Urinary bladder (tissue), 4 donors: Measurements from ENCODE around the gene TTC8. TPM values are rescaled to one million over a fixed set of nuclear protein-coding genes. Genes with fewer than 3 reads are reported as not detected.
"Not testable (repeated sequence)": the region's sequence is repeated elsewhere in the genome, so short reads cannot be mapped to it uniquely, and the experiment has no call there.

Experiments used
- DNase-seq: peaks from one replicate; pipeline ENCODE4 v3.0.0-alpha.2; 2015; ENCODE audit errors: extremely low spot score
- H3K27ac ChIP-seq: one replicate; pipeline ENCODE4 v1.5.1; 2013; ENCODE audit warnings: low read depth, mild to moderate bottlenecking, moderate library complexity
- H3K36me3 ChIP-seq: one replicate; pipeline ENCODE4 v1.6.1; 2013; ENCODE audit warnings: mild to moderate bottlenecking, moderate library complexity; ENCODE audit not compliant: insufficient read depth
- H3K4me1 ChIP-seq: one replicate; pipeline ENCODE4 v1.6.1; 2013; ENCODE audit warnings: mild to moderate bottlenecking, moderate library complexity; ENCODE audit not compliant: insufficient read depth
- H3K4me3 ChIP-seq: one replicate; pipeline ENCODE4 v1.5.1; 2013; ENCODE audit warnings: low read depth, low read length
- WGBS: extraction: QIAGEN DNeasy Blood & Tissue Kit; methylation state at CpG from one replicate; pipeline ENCODE4 v1.1.7; 2013; 5-methylcytosine and 5-hydroxymethylcytosine counted together
- polyA plus RNA-seq: library from polyadenylated mRNA; stranded (reverse); fragments of 200-250 nt; gene quantifications from one replicate; pipeline ENCODE4 v1.2.3, GENCODE V29; 2013
- total RNA-seq: library from RNA; depleted of rRNA; stranded (reverse); fragments of >200 nt; gene quantifications from one replicate; pipeline ENCODE4 v1.2.3, GENCODE V29; 2014
- donor health status: healthy with polysubstance abuse.
- donor health status: healthy.

TTC8 gene
- total and polyA plus RNA-seq, 2 donors, result 23.2 to 35.8 TPM

DNA sequence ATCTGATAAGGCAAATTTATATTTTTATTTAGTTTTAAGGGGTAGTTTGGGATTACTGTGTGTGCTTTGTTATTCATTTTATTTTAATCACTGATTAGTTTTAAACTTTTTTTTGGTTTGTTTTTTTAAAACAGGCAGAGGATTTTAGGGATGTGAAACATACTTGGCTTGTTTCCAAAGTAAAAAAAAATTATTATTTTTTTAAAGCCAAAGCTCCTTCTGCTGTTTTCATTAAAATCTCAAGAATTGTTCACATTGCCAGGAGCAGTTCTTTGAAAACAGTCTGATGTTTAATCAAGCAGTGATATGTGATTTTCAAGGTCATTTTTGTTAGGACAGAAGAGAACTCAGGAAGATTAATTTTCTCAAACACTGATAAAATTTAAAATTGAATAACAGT is 11.2 kb downstream of the TTC8 start:
- Histone ChIP-seq H3K27ac (no peak overlapping the region), H3K4me1 (no peaks in the 10 kb centered on the region), H3K4me3 (no peak overlapping the region), H3K36me3 (peaks cover 1% of the 10 kb centered on the region)
- DNase-seq, result no peak

DNA sequence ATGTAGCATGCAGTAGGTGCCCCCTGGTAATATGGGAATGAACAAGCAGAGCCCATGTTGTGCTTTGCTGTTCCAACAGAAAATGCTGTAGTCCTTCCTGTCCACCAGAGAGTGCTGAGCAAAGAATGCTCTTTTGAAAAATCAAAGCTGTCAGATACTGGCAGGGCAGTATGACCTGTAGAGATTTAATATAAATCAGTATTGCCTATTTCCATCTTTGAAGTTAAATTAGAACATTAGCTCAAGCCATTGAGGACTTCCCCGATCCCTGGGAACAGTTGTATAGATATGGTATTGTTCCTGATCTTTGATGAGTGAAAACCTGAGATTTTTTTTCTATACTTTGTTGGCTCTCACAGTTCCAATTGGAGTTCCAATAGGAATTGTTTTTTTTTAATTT is 13.0 kb downstream of the TTC8 start:
- Histone ChIP-seq H3K4me3 (no peak overlapping the region), H3K27ac (no peak overlapping the region), H3K4me1 (no peaks in the 10 kb centered on the region), H3K36me3 (no peaks in the 10 kb centered on the region)
- WGBS, result 99% methylated on average over 1 of the region's 1 CpG
- no peak for DNase-seq

DNA sequence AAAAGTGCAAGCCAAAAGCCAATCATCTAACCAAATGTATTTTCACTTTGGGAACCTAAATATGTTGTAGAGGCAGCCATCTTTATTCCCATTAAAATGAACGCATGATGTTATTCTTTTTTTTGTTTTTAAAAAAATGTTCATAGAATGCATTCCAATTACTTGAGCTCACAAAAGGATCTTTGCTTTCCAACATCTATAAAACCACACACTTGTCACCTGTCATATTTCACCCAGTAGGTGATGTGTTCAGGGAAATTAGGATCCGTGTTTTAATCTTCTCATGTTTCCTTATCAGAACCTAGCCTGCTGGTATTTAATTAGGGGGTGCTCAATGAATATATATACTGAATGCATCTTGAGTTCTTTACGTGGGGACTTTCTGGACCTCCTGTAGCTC is 13.6 kb downstream of the TTC8 start:
- H3K4me3 ChIP-seq, result no peak overlapping the region
- DNase-seq, result no peak
- no peaks in the 10 kb centered on the region for H3K4me1 ChIP-seq
- no peaks in the 10 kb centered on the region for H3K36me3 ChIP-seq
- WGBS, result 91% methylated on average over 3 of the region's 3 CpGs
- no peak overlapping the region for H3K27ac ChIP-seq

DNA sequence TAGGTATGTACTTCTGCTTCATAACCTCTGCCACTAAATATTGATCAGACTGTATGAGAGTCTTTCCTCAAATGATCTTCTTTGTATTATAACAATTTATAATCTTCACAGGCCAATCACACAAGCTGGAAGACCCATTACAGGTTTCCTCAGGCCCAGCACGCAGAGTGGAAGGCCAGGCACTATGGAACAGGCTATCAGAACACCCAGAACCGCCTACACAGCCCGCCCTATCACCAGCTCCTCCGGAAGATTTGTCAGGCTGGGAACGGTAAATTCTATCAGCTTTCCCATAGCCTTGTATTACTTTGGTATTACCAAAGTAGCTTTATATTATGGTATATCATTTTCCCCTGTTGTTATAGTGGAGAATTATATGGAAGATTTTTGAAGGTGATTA is 16.5 kb downstream of the TTC8 start:
- no peak overlapping the region for H3K4me3 ChIP-seq
- WGBS, result 94% methylated on average over 5 of the region's 5 CpGs

DNA sequence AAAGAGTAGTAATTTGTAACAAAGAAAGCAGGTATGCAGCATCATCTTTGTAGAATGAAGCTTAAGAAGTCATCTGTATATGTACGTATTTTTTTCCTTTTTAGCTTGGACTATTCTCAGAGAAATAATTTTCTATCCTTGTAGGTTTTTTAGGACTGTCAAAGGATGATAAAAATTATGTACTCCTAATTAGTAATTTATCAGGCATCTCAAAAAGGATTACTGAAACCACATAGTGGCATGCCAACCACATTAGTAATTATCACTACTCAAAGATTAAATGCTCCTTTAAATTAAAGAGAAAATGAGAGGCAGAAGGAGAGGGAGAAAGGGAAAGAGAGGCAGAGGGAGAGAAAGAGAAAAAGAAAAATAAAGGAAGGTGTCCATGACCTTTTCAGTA is 17.3 kb downstream of the TTC8 start:
- WGBS, result 89% methylated on average over 1 of the region's 1 CpG
- Histone ChIP-seq H3K27ac (no peak overlapping the region), H3K4me1 (no peaks in the 10 kb centered on the region), H3K36me3 (no peaks in the 10 kb centered on the region), H3K4me3 (no peak overlapping the region)
- DNase-seq, result no peak

More for the DNA sequence above, 16.5 kb downstream of the TTC8 start:
- Histone ChIP-seq H3K27ac (no peak overlapping the region), H3K36me3 (no peaks in the 10 kb centered on the region), H3K4me1 (no peaks in the 10 kb centered on the region)
- DNase-seq, result no peak

DNA sequence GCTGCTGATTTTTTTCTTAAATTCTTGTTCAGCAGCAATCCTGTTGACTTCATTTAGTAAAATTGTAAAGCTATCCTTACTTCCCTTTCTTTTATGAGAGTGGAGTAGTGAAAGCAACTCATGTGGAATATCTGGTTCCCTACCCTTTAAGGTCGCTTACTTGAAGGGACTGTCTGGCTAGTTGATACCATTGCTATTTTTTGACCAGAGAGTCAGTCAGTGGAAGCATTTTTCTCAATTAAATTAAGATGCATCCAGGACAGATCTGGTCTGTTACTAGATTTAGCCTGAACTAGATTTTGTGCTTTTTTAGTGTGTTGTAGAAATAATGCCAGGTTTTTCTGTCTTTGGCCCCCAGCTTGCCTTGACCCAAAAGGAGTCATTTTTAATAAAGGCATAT is 18.0 kb downstream of the TTC8 start:
- no peak for DNase-seq
- Histone ChIP-seq H3K27ac (no peak overlapping the region), H3K4me1 (no peaks in the 10 kb centered on the region), H3K36me3 (no peaks in the 10 kb centered on the region), H3K4me3 (no peak overlapping the region)
- 80% methylated on average over 1 of the region's 1 CpG for WGBS

DNA sequence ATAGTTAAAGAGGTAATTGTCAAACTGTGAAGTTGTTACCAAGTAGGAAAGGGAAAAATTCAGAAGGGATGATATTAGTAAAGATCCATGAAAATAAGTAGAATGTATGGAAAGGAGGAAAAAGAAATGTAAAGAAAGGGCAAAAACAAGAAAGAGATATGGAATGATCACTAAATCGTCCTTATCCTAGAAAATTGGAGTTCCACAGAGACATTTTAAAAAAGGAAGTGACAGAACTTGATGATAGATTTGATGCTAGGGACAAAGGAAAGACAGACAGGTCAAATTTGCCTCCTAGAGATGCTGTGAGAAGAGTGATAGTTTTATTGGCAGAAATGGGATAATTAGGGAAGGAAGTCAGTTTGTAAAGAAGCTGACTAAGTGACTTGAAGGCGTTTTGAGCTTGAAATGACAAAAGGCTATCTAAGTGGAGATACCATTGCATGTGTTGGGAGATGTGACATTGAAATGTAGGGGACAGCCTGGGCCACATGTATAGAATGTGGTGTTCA is 20.6 kb downstream of the TTC8 start:
- Histone ChIP-seq H3K27ac (no peak overlapping the region), H3K36me3 (no peaks in the 10 kb centered on the region), H3K4me3 (no peak overlapping the region), H3K4me1 (no peaks in the 10 kb centered on the region)
- DNase-seq, result no peak
- 81% methylated on average over 2 of the region's 2 CpGs for WGBS

DNA sequence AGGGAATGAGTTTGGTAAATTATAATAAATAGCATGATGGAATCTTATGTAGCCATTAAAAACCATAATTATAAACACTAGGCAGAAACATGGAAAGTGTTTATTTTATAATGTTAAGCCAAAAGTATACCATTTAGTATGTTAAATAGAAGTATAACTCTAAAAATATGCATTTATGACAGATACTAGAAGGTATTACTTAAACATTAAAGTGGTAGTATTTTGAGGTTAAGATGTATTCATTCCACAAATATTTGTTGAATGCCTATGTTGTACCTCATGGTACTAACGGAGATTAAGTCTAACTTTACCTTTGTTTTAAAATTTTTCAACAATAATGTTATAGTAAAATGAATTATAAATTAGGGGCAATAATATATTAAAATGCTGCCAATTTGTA is 24.1 kb downstream of the TTC8 start:
- no peak for DNase-seq
- no peaks in the 10 kb centered on the region for H3K4me1 ChIP-seq
- H3K36me3 ChIP-seq, result no peaks in the 10 kb centered on the region
- no peak overlapping the region for H3K4me3 ChIP-seq
- no peak overlapping the region for H3K27ac ChIP-seq
- WGBS, result 88% methylated on average over 1 of the region's 1 CpG

DNA sequence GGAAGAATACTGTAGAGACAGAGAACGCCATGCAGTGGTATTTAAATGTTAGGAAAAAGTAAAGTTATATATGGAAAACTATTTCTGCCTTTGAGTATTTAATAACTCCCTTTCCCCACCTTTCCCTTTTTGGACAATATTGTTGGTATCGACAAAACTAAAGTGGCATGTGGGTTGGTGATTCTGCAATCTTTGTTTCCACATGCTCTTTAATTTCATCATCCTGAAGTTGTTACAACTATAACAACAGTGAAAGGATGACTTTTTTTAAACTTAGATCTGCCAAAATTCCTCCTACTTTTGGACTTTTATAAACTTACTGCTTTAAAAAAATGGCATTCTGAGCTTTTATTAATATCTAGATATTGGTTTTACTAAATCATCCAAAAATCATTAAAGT is 25.3 kb downstream of the TTC8 start:
- H3K27ac ChIP-seq, result no peak overlapping the region

DNA sequence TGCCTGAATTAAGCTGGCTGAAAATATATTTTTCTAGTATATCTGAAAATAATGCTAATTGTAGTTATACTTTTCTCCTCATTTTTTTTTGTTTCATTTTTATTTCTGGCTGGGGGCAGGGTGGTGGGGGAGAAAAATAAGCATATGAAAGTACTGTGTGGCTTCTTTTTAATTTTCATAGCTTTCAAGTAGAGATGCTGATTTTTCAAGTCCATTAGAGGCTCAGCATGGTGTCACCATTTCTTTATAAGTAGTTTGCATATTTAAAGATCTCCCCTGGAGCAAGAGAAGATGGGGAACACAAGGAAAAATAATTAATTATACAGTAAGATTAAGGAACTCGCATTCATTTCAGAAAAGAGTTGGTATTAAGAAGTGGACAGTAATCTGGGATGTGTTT is 27.1 kb downstream of the TTC8 start:
- 66% methylated on average over 1 of the region's 1 CpG for WGBS
- no peaks in the 10 kb centered on the region for H3K4me1 ChIP-seq
- H3K27ac ChIP-seq, result no peak overlapping the region
- H3K4me3 ChIP-seq, result no peak overlapping the region
- H3K36me3 ChIP-seq, result no peaks in the 10 kb centered on the region
- DNase-seq, result no peak

More for the DNA sequence above, 25.3 kb downstream of the TTC8 start:
- H3K4me1 ChIP-seq, result no peaks in the 10 kb centered on the region
- no peak for DNase-seq
- no peak overlapping the region for H3K4me3 ChIP-seq
- no peaks in the 10 kb centered on the region for H3K36me3 ChIP-seq
- WGBS, result 86% methylated on average over 2 of the region's 2 CpGs

DNA sequence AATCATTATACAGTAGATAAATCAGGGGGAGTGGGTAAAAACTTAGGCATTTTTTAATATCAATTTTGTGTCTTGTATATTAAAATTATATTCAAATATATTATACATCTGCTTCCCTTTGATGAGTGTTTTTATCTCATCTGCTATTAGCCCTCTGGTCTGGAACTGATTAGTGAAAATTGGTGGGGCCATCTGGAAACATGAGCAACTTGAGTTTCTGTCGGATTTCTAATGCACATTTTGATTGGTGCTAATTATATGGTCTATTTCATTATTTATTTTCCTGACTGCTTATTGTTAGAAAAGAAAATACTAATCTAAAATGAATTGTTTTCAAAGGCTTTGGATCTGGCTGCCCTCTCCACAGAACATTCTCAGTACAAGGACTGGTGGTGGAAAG is 28.2 kb downstream of the TTC8 start:
- H3K4me3 ChIP-seq, result no peak overlapping the region
- WGBS, result 62% methylated on average over 1 of the region's 1 CpG
- no peak for DNase-seq
- no peak overlapping the region for H3K27ac ChIP-seq
- H3K4me1 ChIP-seq, result no peaks in the 10 kb centered on the region
- H3K36me3 ChIP-seq, result no peaks in the 10 kb centered on the region

DNA sequence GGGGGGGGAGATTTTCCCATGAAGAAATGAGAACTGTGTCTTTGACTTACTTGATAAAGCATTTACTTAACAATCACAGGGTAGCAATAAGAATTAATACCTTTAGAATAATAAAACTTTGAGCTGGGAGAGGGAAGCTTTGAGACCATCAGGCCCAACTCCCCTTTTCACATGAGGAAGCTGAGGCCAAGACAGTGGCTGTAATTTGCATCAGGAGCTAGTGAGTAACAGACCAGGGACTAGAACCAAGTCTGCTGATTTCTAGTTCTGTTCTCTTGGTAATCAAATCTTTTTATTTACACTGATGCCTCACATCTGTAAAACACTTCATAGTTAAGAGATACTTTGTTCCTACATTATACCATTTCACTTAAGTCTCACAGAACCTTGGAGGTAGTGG is 28.7 kb downstream of the TTC8 start:
- no peak overlapping the region for H3K27ac ChIP-seq
- no peak for DNase-seq

DNA sequence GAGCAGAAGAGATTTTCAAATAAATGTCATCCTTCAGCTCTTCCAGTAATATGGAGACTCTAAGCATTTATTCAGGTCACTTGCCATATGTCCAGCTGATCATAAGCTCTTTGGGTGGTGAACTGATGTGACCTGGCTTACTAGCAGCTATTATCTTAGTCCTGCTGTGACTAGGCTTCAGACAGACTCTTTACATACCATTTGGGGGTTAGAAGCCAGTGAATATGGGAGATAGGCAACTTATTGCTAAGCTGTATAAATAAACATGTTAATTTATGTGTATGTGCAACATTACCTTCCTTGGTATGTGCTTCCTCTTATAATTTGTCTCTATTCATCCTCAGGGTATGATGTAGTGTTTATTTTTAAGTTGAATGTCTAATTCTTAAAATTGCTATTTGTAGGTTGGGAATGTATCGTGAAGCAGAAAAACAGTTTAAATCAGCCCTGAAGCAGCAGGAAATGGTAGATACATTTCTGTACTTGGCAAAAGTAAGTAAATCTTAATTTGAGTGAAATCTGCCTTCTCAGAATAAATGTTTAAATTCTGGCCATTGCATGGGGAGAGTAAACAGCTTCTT is 32.4 kb downstream of the TTC8 start:
- WGBS, result 90% methylated on average over 1 of the region's 1 CpG
- DNase-seq, result no peak
- no peaks in the 10 kb centered on the region for H3K36me3 ChIP-seq
- H3K4me3 ChIP-seq, result no peak overlapping the region
- no peaks in the 10 kb centered on the region for H3K4me1 ChIP-seq
- H3K27ac ChIP-seq, result no peak overlapping the region

More for the DNA sequence above, 28.7 kb downstream of the TTC8 start:
- no peaks in the 10 kb centered on the region for H3K4me1 ChIP-seq
- no peak overlapping the region for H3K4me3 ChIP-seq
- no peaks in the 10 kb centered on the region for H3K36me3 ChIP-seq

DNA sequence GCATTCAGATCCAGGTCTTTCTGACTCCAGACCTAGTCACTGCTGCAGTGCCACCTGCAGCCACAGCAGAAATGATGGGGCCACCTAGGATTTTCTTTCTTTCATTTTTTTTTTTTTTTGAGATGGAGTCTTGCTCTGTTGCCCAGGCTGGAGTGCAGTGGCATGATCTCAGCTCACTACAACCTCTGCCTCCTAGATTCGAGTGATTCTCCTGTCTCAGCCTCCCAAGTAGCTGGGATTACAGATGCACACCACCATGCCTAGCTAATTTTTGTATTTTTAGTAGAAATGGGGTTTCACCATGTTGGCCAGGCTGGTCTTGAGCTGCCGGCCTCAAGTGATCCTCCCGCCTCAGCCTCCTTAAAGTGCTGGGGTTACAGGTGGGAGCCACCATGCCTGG is 33.4 kb downstream of the TTC8 start:
- H3K36me3 ChIP-seq, result not testable (repeated sequence)
- WGBS, result 96% methylated on average over 3 of the region's 3 CpGs

DNA sequence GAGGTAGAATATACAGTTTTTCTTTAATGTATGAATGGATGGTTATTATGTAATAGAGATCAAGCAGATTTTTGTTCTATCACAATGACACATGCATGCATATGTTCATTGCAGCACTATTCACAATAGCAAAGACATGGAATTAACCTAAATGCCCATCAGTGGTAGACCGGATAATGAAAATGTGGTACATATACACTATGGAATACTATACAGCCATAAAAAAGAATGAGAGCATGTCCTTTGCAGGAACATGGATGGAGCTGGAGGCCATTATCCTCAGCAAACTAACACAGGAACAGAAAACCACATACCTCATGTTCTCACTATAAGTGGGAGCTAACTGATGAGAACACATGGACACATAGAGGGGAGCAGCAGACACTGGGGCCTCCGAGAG is 34.7 kb downstream of the TTC8 start:
- not testable (repeated sequence) for DNase-seq, H3K4me3 ChIP-seq, H3K36me3 ChIP-seq, H3K27ac ChIP-seq, H3K4me1 ChIP-seq
- WGBS, result 99% methylated on average over 2 of the region's 2 CpGs

More for the DNA sequence above, 33.4 kb downstream of the TTC8 start:
- H3K4me3 ChIP-seq, DNase-seq, H3K27ac ChIP-seq, H3K4me1 ChIP-seq: not testable (repeated sequence)
